Measurements from ENCODE around the gene MMAB. TPM values are rescaled to one million over a fixed set of nuclear protein-coding genes. Genes with fewer than 3 reads are reported as not detected.

The MMAB gene
- total RNA-seq, 1 experiment from 2014 or later, result 24.3 TPM

- Histone ChIP-seq H3T11ph (ENCODE audit: low read length) (no peak overlapping the region), H2BK20ac (ENCODE audit: low read depth, low read length, poor library complexity, severe bottlenecking) (no peak overlapping the region), H3K23me2 (ENCODE audit: insufficient read length, low read depth, low read length, poor library complexity, severe bottlenecking) (no peaks in the 10 kb centered on the region), H3K4me1 (ENCODE audit: insufficient read depth, low read length) (no peaks in the 10 kb centered on the region), H4K5ac (ENCODE audit: insufficient read length, low read depth, low read length) (no peak overlapping the region), H3K79me2 (ENCODE audit: insufficient read depth, low read length) (no peaks in the 10 kb centered on the region), H3K27me3 (ENCODE audit: insufficient read depth, low read length) (no peaks in the 10 kb centered on the region), H3K79me1 (ENCODE audit: insufficient read depth, low read depth, low read length, poor library complexity, severe bottlenecking) (no peaks in the 10 kb centered on the region), H3K9me3 (ENCODE audit: control insufficient read depth, low read depth, low read length) (no peaks in the 10 kb centered on the region), H3K9ac (ENCODE audit: extremely low read depth, insufficient read length, low read length) (no peak overlapping the region), H3K14ac (ENCODE audit: insufficient read depth, low read length) (no peak overlapping the region), H3K56ac (ENCODE audit: insufficient read length, low read depth, low read length) (no peak overlapping the region), H2AFZ (ENCODE audit: low read length) (no peak overlapping the region), H2BK120ac (ENCODE audit: low read depth, low read length, poor library complexity, severe bottlenecking) (no peak overlapping the region), H3K18ac (ENCODE audit: insufficient read length, low read depth, low read length) (no peak overlapping the region), H3K27ac (ENCODE audit: insufficient read length, low read depth, low read length) (no peak overlapping the region), H2BK5ac (ENCODE audit: insufficient read length, low read length) (no peak overlapping the region), H2AK5ac (ENCODE audit: insufficient read length, low read length) (no peak overlapping the region), H3K4ac (ENCODE audit: low read depth, low read length) (no peak overlapping the region), H4K8ac (replicated peaks; ENCODE audit: insufficient read length, low read depth, low read length) (no peak overlapping the region), H4K20me1 (ENCODE audit: control insufficient read depth, insufficient read depth, insufficient read length) (no peaks in the 10 kb centered on the region), H2BK15ac (ENCODE audit: low read depth, low read length) (no peak overlapping the region), H3K4me2 (ENCODE audit: insufficient read depth, insufficient read length, low read length) (no peak overlapping the region), H3K23ac (ENCODE audit: insufficient read length, low read depth, low read length) (no peak overlapping the region), H4K91ac (ENCODE audit: insufficient read length, low read depth, low read length) (no peak overlapping the region), H2BK12ac (ENCODE audit: insufficient read length, low read depth, low read length) (no peak overlapping the region)
- Mint-ChIP-seq H3K4me1 (peaks cover 11 to 20% of the 10 kb centered on the region in 2 experiments), H3K27ac (no peak overlapping the region; a peak in 1 of 7 replicates), H3K27me3 (ENCODE audit: low read depth) (no peaks in the 10 kb centered on the region), H3K4me3 (no peak overlapping the region), H3K36me3 (ENCODE audit: insufficient read depth in 1 of 3, low read depth in 3 of 3) (peaks cover 2 to 20% (median 12%) of the 10 kb centered on the region in 3 experiments; a peak in 4 of 7 replicates), H3K9me3 (no peaks in the 10 kb centered on the region; a peak in 1 of 5 replicates)
- no peak for DNase-seq
- WGBS (ENCODE audit: extremely low coverage, insufficient read length, low lambda C conversion rate), result no CpG with 5 or more reads among the region's 15 CpGs
- TF ChIP-seq CTCF (conservative IDR thresholded peaks at IDR 0.05), result no peak
Observed at GRCh38 chr12:109594556-109595317, 21.4 kb upstream of the MMAB start.
